GM21723 (cell line): ENCODE measurements around the gene ASH1L.
A peak's percentile ranks its signal among the peaks of the same experiment; 100 is the strongest.
"Not testable (repeated sequence)": the region's sequence is repeated elsewhere in the genome, so short reads cannot be mapped to it uniquely, and the experiment has no call there.

ENCODE experiments used
- ATAC-seq: cut with Tn5 transposase; IDR thresholded peaks from one replicate; pipeline ENCODE4 v1.9.1; 2021; ENCODE audit warnings: mild to moderate bottlenecking, moderate library complexity; ENCODE audit not compliant: unreplicated experiment

The ASH1L gene

GRCh38 chr1:155334962-155335361, 227.6 kb downstream of the ASH1L start:
- no peak for ATAC-seq

- no peak for ATAC-seq
Measured at GRCh38 chr1:155329980-155330598, 232.5 kb downstream of the ASH1L start.

GRCh38 chr1:155328856-155329255, 233.7 kb downstream of the ASH1L start:
- not testable (repeated sequence) for ATAC-seq

GRCh38 chr1:155327981-155328380, 234.6 kb downstream of the ASH1L start:
- no peak for ATAC-seq

- ATAC-seq: no peak
Measured at GRCh38 chr1:155326631-155327037, 236.0 kb downstream of the ASH1L start.

GRCh38 chr1:155326020-155326526, 236.5 kb downstream of the ASH1L start:
- no peak for ATAC-seq

GRCh38 chr1:155325603-155325893, 237.1 kb downstream of the ASH1L start:
- no peak for ATAC-seq

- ATAC-seq: no peak
Measured at GRCh38 chr1:155324717-155325602, 237.6 kb downstream of the ASH1L start.

- ATAC-seq: peak; percentile 70
Measured at GRCh38 chr1:155324037-155324716, 238.4 kb downstream of the ASH1L start.

- peak; percentile 44 for ATAC-seq
Measured at GRCh38 chr1:155323729-155324036, 238.9 kb downstream of the ASH1L start.

GRCh38 chr1:155322953-155323728, 239.5 kb downstream of the ASH1L start:
- peak; percentile 40 for ATAC-seq

- no peak for ATAC-seq
Measured at GRCh38 chr1:155322571-155322952, 240.0 kb downstream of the ASH1L start.

GRCh38 chr1:155321639-155322503, 240.7 kb downstream of the ASH1L start:
- ATAC-seq: no peak

- no peak for ATAC-seq
Measured at GRCh38 chr1:155320661-155321617, 241.7 kb downstream of the ASH1L start, which contains the start of gene RUSC1. Gene RUSC1, plus strand, starts transcription at chr1:155320894. Its CDS starts 880 bp downstream, at chr1:155321774.

GRCh38 chr1:155320252-155320651, 242.4 kb downstream of the ASH1L start:
- ATAC-seq: no peak

- no peak for ATAC-seq
Measured at GRCh38 chr1:155319536-155319935, 243.1 kb downstream of the ASH1L start.

- ATAC-seq: no peak
Measured at GRCh38 chr1:155318082-155318481, 244.5 kb downstream of the ASH1L start.

GRCh38 chr1:155316922-155317321, 245.7 kb downstream of the ASH1L start:
- ATAC-seq: no peak

- no peak for ATAC-seq
Measured at GRCh38 chr1:155313261-155313660, 249.3 kb downstream of the ASH1L start.
